Medulla oblongata (tissue), 1 donor: ENCODE results near the gene CISD3.
A peak's percentile ranks its signal among the peaks of the same experiment; 100 is the strongest.
"Not testable (repeated sequence)": the region's sequence is repeated elsewhere in the genome, so short reads cannot be mapped to it uniquely, and the experiment has no call there.

ENCODE experiments used
- DNase-seq: peaks from one replicate; pipeline ENCODE4 v3.0.0-alpha.2; 2015; ENCODE audit errors: extremely low spot score

CISD3 gene

DNA sequence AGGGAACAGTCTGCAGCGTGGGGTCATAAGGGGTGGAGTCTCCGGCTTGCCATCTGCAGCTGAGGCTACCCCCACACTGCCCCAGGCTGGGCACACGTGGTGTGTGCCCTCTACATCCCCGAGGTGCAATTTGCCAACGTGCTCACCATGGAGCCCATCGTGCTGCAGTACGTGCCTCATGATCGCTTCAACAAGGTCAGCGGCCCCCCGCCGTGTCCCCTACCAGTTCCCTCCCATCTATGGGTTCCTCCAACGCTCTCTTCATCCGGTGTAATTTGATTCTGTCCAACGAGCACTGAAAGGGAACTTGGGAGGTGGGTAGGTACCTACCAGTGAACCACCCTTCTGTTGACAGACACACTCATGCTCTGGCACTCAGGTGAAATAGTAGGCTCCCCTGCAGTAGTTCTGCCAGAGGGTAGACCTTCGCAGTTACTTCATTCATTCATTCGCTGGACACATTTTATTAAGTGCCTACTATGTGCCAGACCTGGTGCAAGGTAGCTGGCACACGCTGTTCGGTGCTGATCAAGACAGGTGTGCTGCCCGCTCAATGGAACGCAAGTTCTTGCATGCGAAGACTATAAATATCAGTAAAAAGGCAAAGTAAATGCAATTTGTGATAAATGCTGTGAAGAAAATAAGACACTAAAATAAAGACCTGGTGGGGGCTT, 22.3 kb upstream of the CISD3 start:
- no peak for DNase-seq

DNA sequence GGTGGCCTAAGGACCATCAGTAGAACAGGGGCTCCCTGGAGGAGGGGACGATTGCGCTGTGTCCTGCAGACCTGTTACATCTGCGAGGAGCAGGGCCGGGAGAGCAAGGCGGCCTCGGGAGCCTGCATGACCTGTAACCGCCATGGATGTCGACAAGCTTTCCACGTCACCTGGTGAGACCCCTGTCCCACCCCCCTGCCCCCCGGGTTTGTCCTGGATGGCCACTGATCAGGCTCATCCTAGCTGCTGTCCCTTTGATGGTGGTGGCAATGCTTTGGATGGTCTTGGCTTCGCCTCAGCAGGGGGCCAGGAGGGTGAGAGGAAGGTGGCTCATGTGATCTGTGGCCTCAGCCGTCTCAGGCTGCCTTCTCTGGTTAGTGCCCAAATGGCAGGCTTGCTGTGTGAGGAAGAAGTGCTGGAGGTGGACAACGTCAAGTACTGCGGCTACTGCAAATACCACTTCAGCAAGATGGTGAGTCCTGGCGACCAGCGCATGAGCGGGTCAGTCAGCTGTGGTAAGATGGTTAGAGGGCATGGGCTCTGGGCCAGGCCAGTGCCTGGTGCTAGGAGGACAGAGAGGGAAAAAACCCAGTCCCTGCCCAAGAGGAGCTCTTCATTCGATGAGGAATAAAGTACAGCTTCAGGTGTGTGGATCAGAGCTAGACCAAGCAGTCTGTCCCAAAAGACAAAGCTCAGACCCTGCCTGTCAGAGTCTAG, 20.9 kb upstream of the CISD3 start:
- no peak for DNase-seq

DNA sequence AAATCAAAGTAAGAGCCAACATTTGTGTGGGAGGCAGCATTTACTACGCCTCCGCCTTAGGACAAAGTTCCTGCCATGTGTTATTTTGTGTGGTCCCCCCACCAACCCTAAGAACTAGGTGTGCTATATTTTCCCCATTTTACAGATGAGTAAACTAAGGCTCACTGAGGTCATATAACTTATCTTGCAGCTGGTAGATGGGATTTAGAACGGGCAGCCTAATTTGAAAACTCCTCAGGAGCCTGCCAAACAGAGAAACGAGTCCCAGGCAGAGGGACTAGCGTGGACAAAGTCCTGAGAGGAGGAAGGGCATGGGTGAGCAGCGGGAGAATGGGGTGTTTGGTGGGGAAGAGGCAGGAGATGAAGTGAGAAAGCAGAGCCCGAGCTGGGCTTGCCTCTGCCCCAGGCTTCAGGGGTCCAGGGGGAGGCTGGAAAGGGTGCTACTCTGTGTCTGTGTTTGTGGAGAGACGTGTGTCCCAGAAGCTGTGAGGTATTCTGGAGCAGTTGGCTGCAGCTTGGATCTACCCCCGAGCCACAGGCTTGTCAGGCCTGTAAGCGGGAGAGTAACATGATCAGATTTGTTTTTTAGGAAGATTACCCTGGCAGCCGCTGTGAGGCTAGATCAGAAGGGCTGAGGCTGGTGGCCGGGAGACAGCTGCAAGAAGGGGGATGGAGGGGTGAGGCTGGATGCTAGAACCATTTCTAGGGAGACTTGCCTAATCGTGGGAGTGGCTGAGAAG, 20.1 kb upstream of the CISD3 start:
- no peak for DNase-seq

DNA sequence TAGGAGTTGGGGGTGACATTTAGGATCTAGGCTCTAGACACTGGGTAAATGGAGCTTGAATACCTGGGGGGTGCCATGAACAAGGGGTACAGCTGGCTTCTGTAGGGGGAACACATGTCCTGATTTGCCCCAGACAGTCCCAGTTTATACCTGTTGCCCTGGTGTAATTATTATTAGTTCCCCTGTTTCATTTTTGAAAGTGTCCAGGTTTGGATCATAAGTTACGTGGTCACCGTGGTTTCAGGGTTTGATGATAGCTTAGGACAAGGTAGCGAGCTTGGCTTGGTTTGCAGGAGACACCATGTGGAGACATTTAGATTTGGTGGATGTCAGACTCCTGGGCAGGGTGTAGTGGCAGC, 19.6 kb upstream of the CISD3 start:
- DNase-seq = no peak

DNA sequence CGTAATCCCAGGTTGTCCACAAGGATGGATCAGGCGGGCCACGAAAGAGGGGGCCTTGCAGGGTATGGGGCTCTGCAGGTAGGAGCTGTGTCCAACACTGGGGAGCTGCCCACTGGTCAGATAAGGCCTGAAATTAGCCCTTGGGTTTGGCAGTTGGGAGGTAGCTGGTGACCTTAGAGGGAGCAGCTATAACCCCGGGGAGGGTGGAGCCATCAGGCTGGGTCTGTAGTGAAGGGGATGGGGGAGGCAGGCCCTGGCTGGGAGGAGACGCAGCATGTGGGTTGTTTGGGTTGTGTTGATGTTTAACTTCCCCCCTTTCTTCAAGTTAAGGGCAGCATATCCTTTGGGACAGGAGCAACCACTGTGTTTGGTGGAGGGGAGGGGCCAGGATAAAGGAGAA, 19.2 kb upstream of the CISD3 start:
- DNase-seq = no peak

DNA sequence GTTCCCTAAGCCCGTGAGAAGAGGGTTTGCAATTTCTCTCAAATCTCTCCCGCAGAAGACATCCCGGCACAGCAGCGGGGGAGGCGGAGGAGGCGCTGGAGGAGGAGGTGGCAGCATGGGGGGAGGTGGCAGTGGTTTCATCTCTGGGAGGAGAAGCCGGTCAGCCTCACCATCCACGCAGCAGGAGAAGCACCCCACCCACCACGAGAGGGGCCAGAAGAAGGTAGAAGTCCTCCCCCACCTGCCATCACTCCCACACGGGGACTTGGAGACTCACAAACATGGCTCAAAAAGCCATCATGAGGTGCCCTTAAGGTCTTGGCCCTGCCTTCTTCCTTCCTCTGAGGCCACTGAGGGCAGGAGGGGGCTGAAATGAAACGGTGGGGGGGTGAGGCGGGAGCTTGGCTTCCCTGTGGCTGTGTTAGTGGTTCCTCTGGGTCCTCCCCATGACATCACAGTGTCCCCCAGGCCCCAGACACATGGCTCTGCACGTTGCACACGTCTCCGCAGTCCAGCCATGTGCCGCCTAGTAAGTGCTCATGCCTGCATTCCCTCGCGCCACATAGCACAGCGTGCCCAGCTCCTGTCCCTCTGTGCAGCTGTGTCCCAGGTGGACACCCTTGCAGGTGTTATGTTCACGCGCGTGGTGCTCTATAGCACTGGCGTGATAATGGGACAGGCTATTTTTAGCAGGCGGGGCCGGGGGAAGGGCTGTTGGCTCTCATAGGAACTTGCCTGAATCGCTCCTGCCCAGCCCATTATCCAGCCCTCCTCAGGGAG, 18.2 kb upstream of the CISD3 start:
- no peak for DNase-seq

DNA sequence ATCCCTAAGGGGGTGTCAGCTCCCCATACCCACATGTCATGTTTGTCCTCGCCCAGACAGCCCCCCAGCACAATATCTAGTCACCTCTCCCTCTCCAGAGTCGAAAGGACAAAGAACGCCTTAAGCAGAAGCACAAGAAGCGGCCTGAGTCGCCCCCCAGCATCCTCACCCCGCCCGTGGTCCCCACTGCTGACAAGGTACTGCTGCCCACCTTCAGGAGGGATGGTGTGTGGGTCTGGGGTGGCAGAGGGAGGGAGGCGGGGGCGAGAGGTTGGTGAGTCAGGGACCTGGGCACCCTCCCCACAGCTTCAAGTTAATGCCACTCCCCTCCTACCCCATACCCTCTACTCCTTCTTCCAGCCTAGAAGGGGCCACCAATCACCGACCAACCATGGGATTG, 17.5 kb upstream of the CISD3 start:
- no peak for DNase-seq

DNA sequence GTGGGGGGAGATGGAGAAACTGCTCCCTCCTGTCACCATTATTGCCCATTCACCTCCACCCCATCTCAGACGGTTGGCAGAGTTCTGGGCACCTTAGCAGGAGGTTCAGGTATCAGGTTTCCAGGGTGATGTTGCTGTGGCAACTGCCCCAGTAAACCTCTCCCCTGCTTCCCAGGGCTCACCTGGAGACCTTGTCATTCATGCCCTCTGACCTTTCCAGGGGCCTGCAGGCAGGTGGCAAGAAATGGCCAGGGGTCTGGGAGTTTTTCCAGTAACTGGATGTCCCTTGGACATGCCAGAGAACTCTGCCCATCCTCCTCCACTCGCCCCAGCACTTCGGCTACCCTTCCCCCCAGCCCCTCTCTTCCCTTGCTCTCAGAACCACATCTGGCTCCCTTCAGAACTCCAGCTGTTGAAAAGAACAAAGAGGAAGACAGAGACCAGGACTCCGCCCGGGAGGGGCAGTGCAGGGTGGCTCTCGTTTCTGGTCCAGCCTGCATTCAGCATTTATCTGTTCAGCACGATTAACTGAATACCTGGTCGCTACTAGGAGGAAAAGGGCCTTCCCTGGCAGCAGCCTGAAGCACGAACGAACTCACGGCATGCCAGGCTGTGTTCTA, 16.6 kb upstream of the CISD3 start:
- no peak for DNase-seq

DNA sequence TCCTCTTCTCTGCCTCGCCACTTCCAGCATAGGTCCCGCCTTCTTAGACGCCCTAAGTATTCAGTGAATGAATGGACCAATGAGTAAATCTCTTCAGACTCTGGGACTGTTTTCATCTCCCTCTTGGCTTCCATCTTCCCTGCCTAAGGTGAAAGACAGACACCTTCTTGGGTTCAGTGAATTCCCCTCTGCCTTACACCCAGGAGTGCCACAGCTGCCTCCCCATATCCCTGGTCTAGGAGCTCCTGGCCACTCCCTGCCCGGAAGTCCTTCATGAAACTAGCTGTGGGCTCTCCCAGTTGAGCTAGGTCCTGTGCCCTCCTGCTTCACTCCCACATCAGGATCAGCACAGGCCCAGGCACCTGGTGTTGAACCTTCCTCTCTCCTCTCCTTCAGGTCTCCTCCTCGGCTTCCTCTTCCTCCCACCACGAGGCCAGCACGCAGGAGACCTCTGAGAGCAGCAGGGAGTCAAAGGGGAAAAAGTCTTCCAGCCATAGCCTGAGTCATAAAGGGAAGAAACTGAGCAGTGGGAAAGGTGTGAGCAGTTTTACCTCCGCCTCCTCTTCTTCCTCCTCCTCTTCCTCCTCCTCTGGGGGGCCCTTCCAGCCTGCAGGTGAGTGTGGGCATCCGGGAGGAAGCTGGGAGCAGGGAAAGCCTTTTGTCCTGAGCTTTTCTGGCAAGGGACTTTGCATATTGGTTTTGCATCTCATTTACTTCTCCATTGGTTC, 14.8 kb upstream of the CISD3 start:
- DNase-seq = no peak

DNA sequence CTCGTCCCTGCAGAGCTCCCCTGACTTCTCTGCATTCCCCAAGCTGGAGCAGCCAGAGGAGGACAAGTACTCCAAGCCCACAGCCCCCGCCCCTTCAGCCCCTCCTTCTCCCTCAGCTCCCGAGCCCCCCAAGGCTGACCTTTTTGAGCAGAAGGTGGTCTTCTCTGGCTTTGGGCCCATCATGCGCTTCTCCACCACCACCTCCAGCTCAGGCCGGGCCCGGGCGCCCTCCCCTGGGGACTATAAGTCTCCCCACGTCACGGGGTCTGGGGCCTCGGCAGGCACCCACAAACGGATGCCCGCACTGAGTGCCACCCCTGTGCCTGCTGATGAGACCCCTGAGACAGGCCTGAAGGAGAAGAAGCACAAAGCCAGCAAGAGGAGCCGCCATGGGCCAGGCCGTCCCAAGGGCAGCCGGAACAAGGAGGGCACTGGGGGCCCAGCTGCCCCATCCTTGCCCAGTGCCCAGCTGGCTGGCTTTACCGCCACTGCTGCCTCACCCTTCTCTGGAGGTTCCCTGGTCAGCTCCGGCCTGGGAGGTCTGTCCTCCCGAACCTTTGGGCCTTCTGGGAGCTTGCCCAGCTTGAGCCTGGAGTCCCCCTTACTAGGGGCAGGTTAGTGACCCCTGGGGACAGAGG, 13.7 kb upstream of the CISD3 start:
- no peak for DNase-seq

DNA sequence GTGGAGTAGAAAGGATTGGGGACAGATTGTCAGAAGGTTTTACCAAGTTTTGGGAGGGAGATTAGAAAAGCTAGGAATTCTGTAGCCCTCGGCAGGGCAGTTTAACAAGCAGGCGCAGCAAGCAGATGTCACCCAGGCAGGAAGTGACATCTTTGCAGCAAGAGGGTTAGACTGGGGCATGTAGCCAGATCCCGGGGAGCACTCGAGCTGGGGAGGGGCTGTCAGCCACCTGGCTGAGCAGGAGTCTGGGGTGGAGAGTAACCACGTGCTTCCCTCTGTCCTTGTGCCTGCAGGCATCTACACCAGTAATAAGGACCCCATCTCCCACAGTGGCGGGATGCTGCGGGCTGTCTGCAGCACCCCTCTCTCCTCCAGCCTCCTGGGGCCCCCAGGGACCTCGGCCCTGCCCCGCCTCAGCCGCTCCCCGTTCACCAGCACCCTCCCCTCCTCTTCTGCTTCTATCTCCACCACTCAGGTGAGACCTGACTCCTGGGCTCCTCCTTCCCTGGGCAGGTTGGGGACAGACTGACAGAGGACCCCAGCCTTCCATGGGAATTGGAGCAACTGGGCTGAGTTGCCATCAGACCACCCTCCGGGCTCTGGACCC, 12.9 kb upstream of the CISD3 start:
- no peak for DNase-seq

DNA sequence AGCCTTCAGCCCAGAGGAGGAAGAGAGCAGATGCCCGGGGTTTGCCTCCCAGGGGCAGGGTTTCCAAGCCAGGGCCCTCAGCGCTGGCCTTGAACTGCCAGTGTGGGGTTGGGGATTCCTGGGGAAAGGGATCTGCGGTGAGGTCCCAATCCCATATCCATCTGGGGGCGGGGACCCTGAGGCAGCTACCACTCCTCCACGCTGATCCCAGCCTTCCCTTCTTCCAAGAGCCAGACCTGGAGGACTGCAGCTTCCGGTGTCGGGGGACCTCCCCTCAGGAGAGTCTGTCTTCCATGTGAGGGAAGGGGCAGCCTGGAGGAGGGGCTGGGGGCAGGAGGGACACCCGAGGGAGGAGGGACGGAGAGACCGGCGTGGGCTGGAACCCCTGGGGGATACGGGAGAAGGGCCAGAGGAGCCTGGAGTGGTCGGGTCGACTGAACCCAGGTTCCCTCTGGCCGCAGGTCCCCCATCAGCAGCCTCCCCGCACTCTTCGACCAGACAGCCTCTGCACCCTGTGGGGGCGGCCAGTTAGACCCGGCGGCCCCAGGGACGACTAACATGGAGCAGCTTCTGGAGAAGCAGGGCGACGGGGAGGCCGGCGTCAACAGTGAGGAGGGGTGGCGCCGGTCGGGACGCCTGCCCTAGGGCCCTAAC, 10.7 kb upstream of the CISD3 start:
- DNase-seq = no peak

DNA sequence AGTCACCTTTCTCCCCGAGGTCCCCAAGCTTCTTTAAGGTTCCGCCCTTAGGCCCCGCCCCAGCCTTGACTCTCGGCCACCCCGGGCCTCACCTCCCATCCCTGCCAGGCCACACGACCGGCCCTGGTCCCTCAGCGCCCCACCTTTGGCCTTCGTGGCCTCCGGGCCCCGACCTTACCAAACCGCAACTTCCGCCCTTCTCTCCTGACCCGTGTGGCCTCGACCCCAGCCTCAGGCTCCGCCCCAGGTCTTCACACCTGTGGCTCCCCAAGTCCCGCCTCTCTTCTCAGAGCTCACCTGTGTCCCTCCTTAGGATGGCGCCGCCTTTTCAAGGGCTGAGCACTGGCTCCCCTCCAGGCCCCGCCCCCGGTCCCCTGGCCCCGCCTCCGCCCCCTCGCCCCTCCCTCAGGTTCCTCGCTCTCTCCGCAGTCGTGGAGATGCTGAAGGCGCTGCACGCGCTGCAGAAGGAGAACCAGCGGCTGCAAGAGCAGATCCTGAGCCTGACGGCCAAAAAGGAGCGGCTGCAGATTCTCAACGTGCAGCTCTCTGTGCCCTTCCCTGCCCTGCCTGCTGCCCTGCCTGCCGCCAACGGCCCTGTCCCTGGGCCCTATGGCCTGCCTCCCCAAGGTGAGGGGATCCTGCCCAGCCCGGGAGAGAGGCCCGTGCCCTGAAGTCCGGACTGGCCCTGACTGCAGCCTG, 10.0 kb upstream of the CISD3 start:
- DNase-seq = no peak

DNA sequence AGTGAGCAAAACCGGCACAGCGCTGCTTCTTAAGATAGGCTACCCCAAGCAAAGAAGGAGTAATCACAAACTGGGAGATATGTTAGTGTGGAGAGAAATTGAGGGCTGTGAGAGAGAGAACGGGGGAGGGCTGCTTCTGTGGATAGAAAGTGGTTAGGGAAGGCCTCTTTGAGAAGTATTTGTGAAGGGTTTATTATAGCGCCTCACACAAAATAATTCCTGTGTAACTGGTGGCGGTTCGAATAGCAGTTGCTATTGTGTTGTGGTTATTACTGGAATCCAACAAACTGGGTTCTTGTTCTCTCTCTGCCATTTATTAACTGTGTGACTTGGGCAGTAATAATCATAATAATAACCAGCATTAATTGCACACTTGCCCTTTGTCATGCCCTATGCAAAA, 9.2 kb upstream of the CISD3 start:
- no peak for DNase-seq

DNA sequence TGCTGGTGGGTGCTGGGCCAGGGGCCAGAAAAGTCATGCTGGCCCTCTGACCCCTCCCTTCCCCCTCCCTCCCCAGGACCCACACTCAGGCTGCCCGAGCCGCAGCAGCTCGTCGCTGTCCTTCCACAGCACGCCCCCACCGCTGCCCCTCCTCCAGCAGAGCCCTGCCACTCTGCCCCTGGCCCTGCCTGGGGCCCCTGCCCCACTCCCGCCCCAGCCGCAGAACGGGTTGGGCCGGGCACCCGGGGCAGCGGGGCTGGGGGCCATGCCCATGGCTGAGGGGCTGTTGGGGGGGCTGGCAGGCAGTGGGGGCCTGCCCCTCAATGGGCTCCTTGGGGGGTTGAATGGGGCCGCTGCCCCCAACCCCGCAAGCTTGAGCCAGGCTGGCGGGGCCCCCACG, 8.3 kb upstream of the CISD3 start:
- no peak for DNase-seq

DNA sequence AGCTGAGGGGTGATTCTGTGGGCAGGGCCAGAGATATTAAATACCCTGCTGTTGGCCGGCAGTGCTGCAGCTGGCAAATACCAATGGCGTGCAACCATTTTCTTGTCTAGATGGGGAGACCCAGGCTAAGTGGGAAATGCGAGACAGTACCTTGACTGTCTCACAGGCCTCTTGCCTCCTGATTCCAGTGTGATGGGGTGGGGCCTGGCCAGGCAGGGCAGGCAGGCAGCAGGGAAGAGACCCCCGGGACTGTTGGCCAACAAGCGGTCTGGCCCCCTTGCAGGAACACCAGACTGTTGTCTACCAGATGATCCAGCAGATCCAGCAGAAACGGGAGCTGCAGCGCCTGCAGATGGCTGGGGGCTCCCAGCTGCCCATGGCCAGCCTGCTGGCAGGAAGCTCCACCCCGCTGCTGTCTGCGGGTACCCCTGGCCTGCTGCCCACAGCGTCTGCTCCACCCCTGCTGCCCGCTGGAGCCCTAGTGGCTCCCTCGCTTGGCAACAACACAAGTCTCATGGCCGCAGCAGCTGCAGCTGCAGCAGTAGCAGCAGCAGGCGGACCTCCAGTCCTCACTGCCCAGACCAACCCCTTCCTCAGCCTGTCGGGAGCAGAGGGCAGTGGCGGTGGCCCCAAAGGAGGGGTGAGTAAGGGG, 5.7 kb upstream of the CISD3 start:
- peak; percentile 85 for DNase-seq

DNA sequence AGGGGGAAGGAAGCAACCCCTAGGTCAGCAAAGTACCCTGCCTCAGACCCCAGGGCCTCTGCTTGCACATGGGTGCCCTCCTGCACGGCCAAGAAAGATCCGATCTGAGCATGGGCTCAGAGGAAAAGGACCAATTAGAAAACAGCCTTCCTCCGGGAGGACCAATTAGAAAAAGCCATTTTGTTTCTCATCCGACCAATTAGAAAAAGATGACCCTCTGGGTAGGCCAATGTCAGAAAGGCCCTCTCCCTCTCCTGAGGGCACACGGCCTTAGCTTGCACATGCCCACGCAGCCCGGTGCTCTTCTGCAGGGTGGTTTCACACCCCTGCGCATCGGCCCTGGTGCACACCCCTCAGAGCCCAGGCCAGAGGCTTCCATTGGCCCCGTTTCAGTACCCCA, 5.1 kb upstream of the CISD3 start:
- no peak for DNase-seq

DNA sequence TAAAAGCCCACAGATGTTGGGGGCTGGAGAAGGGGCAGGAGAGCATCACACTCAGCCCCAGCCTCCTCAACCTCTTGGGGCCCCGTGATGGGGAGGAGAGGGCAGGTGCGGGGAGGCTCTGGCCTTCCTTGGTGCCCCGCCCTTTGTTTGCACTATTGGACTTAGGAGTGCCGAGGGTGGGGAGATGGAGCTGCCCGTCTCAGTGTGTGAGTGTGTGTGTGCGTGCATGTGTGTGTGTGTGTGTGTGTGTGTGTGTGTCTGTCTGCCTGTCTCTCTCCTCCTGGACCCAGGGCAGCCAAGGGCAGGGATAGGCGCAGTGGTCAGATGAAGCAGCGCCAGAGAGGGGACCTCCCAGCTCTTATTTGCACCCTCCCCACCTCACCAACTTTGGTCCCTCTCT, 4.0 kb upstream of the CISD3 start:
- not testable (repeated sequence) for DNase-seq

DNA sequence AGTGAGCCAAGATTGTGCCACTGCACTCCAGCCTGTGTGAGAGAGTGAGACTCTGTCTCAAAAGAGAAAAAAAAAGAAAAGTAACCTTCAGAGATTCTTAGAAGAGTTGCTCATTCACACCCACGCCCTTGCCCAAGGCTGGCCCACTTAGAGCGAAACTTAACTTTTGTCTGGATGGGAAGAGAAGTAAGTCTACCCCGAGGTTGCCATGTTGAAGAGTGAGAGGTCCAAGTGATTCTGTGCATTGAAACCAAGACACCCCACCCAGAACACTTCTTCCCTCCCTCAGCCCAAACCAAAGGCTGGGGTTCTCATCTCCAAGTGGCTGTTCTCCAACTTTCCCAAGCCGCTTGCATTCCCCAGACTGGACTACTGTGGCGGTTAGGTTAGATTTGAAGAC, 2.4 kb upstream of the CISD3 start:
- no peak for DNase-seq
